HG03097 (cell line): ENCODE results near the gene USP21.

Source experiments
- ATAC-seq: cut with Tn5 transposase; IDR thresholded peaks from one replicate; pipeline ENCODE4 v1.9.1; 2021; ENCODE audit not compliant: unreplicated experiment, low FRiP score

The USP21 gene

GRCh38 chr1:161132410-161133219 lies 26.7 kb upstream of the USP21 start, which contains the start of gene DEDD:
Gene DEDD, minus strand, starts transcription at chr1:161132667. Its CDS starts 8,205 bp downstream, at chr1:161124462.
- ATAC-seq, result peak; percentile 92

GRCh38 chr1:161133220-161133740 lies 26.0 kb upstream of the USP21 start:
- ATAC-seq, result no peak

- ATAC-seq, result no peak
Observed at GRCh38 chr1:161137881-161138280, 21.4 kb upstream of the USP21 start.

GRCh38 chr1:161138431-161138830 lies 20.9 kb upstream of the USP21 start:
- ATAC-seq, result no peak

- ATAC-seq, result no peak
Observed at GRCh38 chr1:161139766-161140165, 19.5 kb upstream of the USP21 start.

GRCh38 chr1:161140755-161141400 lies 18.4 kb upstream of the USP21 start:
- no peak for ATAC-seq

GRCh38 chr1:161145832-161146231 lies 13.5 kb upstream of the USP21 start:
- no peak for ATAC-seq

GRCh38 chr1:161153176-161153575 lies 6.1 kb upstream of the USP21 start:
- ATAC-seq, result no peak

GRCh38 chr1:161153682-161154337 lies 5.5 kb upstream of the USP21 start, which contains the start of gene UFC1:
Gene UFC1, plus strand, starts transcription at chr1:161153978. Its CDS starts 20 bp downstream, at chr1:161153998.
- ATAC-seq, result peak; percentile 80

- no peak for ATAC-seq
Observed at GRCh38 chr1:161157867-161158266, 1.4 kb upstream of the USP21 start.

- no peak for ATAC-seq
Observed at GRCh38 chr1:161158316-161159010, 837 bp upstream of the USP21 start.

GRCh38 chr1:161159913-161160243 lies 578 bp downstream of the USP21 start:
- ATAC-seq, result no peak

GRCh38 chr1:161160671-161161145 lies 1.4 kb downstream of the USP21 start:
- no peak for ATAC-seq

- no peak for ATAC-seq
Observed at GRCh38 chr1:161161652-161162051, 2.4 kb downstream of the USP21 start.

- no peak for ATAC-seq
Observed at GRCh38 chr1:161162052-161162451, 2.8 kb downstream of the USP21 start.

- ATAC-seq, result no peak
Observed at GRCh38 chr1:161162806-161163205, 3.5 kb downstream of the USP21 start.

- ATAC-seq, result no peak
Observed at GRCh38 chr1:161163793-161164192, 4.5 kb downstream of the USP21 start.

- ATAC-seq, result no peak
Observed at GRCh38 chr1:161164901-161165610, 5.8 kb downstream of the USP21 start.

GRCh38 chr1:161165742-161166668 lies 6.7 kb downstream of the USP21 start, which contains the start of gene PPOX:
Gene PPOX, plus strand, starts transcription at chr1:161166426. Its CDS starts 422 bp downstream, at chr1:161166848.
- ATAC-seq, result peak; percentile 85
